DMS153 treated with DMSO at 0.1 percent for 48 hours (cell line): ENCODE results near the gene KDELR1.
A peak's percentile ranks its signal among the peaks of the same experiment; 100 is the strongest.

Source experiments
- DNase-seq: peaks from one replicate; lab custom pipeline; 2025; ENCODE audit not compliant: unreplicated experiment; lab: John Stamatoyannopoulos, UW

The KDELR1 gene

DNA sequence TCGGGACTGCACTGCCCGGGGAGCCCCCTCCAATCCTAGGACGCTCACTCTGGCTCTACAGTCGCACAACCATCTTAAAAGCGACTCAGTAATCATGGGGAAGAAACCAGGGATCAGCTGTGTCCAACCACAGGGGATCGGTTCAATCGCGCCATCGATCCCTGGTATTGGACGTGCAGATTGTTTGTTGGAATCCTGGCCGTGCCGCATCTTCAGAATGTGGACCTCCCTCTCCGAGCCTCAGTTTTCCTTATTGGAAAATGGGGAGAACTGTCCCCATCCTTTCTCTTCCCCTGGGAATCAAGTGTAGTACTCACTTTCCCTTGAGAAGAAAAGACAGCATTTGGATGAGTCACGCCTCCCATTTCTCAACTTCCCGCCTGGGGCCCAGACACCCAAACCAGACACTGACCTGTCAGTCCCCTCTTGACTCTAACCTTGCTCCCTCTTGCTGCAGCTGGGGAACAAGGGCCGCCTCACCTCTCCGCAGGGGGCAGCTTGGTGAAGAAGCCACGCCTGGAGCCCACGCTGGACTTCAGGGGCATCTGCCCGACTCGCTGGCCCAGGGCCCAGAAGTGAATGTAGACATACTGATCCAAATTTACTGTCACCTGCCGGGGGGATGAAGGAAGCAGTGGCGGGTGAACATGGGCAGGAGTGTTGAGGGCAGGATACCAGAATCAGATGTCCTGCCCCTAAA is 48.4 kb downstream of the KDELR1 start:
- no peak for DNase-seq

DNA sequence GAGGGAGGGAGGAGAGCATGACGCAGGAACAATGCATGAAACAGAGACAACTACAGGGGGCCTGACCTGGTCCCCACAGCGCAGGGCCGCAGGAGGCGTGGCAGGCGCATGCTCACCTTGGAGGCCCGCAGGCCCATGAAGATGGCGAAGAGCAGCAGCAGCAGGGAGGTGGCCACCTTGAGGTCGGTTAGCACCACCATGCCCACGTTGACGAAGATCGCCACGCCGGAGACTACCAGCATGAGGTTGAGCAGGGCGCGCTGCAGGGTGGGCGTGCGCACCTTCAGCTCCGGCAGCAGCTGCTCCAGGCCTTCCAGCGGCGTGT is 49.0 kb downstream of the KDELR1 start:
- no peak for DNase-seq

DNA sequence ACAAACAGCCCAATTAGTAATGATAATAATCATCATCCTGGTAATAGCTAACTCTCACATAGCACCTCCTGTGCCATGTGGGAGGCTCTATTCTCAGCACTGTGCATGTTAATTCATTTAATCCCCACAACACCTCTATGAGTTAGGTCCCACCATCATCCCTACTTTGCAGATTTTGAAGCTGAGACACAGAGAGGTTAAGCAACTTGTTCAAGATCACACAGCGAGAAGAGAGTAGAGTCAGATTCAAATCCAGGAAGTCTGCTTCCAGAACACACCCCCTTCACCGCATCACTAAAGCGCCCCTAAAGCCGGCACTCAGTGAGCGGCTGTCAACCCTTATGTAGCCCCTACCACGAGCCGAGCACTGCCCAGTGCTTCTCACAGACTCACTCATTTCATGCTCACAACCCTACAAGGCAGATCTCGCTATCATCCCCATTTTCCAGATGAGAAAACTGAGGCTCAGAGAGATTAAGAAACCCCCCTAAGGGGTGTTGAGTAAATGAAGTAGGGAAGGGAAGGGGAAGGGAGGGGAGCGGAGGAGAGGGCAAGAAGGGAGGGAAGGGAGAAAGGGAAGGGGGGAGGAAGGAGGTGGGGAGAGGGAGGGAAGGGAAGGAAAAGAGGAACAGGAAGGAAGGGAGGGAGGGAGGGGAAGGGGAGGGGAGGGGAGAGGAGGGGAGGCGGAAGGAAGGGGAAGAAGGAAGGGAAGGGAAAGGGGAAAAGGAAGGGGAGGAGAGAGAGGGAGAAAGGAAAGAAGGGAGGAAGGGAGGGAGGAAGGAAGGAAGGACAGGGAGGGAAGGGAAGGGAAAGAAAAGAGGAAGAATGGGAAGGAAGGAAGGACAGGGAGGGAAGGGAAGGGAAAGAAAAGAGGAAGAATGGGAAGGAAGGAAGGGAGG is 49.6 kb downstream of the KDELR1 start:
- no peak for DNase-seq

DNA sequence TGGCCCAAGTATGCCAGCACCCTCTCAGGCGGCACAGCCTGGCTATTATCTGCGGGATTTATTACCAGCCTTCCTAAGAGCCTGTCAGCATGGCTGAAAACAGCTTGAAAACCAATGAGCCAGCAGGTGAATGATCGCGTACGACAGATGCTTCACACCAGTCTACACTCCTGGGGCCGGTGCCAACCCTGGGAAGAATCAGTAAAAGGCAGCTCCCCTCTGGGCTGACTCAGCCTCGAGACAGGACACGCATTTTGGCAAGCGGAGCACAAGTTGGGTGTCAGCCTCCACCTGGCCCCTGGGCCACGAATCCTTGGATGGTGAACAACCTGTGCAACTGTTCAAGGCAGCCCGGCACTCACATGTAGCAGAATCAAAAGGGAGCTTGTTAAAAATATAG is 50.4 kb downstream of the KDELR1 start:
- DNase-seq = no peak

DNA sequence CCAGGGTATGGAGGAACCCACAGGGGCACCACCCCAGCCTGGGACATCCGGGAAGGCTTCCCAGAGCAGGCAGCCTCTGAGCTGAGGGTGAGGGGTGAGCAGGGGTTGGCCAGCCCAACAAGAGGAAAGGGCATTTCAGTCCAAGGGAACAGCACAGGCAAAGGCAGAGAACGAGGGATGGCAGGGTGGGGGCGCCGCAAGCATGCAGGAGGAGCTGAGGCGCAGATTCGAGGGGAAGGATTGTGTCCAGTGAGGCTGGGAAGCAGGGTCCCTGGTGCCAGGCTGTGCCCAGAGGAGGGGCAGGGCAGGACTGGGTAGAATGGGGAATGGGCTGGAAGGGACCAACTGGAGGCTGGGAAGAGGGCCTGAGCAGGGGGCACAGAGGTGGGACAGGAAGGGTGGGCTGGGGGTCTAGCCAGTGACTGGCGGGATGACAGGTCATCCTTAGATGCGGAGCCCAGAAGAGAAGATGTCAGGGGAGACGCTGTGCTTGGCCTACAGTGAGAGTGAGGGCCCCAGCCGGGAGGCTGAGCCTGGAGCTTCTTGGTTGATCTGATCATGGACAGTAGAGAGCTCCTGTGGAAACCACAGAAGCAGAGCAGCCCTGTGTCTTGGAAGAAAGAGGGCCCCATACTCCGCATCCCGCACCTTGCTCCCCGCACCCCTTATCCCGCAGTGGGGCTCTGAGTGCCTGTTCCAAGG is 52.4 kb downstream of the KDELR1 start:
- DNase-seq = no peak

DNA sequence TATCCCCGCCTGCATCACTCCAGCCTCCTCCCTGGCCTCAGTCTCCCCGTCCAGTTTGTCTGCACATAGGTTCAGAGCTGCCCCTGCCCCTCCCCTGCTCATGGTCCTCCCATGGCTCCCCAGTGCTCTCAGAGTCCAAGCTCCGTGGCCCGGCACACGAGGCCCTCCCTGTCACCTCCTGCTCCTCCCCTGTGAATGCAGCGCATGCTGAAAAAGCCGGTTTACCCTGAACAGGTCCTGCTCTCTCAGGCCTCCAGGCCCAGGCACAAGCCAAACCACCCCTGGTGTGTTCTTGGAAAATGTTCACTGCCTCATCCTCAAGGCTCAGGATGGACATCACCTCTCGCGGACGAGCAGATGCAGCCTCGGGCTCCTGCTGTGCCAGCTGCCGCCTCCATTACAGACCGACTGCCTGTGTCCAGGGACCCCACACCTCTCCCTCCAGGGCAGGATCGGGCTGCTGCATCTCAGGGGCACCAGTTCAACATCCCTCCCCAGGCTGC is 53.0 kb downstream of the KDELR1 start:
- no peak for DNase-seq

DNA sequence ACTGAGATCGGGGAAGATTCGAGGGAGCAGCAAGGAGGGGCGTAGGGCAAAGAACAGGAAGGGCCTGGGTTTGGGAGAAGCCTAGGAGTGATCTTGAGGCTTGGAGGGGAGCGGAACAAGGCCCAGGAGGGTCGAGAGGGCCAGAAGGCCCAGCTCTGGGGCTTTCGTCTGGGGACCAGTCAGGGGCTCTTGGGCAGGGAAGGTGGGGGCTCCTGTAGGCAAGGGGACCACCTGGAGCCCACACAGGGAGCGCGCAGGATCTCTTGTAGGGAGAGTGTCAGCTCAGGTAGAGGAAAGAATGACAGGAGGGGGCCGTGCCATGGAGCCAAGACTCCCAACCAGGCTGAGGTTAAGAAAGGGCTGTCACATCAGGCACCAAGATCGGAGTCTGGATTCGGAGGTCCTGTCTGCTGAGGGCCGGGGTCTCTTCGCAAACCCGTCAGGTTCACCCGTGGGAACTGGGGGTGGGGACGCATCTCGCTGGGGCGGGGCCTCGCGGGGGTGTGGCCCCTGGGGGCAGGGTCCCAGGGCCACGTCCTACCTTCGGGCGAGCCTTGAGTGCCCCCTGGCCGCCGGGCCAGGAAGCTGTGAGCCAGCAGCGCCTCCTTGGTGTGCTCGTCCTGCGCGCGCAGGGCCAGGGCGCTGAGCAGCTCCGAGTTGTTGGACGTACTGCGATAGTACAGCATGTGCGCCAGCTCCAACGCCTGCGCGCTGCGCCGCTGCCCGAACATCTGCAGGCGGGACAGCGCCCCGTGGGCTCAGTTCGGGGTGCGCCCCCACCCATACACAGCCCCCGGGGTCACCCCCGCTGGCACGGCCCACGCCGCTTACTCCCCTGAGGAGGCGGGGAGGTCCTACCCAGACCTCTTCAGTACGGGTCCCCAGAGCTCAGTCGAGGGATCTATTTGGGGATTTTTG is 57.6 kb downstream of the KDELR1 start:
- peak; percentile 73 for DNase-seq

DNA sequence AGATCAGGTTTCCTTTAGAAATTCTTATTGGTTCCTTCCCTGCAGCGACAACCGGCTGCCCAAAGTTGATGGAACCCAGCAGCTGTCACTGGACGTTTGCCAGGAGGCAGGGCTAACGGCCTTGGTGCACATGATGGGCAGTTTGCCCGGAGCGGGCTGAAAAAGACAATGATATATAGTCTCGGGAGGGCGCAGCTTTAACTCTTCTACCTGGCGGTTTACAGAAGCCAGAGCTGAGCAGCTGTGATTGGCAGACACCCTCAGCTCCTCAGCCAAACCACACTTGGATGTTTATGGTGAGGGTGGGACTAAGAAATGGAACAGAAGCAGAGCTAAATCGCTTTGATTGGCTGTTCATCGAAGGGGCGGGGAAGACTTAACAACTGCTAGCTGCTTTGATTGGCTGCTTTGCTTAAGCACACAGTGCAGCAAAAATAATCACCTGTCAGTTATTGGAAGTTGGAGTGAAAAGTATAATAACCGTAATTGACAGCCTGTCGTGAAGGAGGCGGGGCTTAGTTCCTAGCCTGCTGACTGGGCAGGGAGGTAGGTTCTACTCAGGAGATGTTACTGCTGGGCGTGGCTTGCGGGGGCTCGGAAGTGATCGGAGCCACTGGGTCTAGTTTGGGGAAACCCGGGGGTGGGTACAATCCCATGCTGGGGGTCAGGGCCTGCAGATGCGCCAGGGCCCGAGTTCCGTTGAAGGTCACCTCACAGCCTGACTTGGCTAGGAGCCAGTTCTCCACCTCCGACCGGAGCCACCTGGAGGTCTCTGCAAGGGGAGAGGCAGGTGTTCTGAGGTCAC is 58.5 kb downstream of the KDELR1 start:
- peak; percentile 97 for DNase-seq
